Measurements from ENCODE around the gene GTSE1.

DNA sequence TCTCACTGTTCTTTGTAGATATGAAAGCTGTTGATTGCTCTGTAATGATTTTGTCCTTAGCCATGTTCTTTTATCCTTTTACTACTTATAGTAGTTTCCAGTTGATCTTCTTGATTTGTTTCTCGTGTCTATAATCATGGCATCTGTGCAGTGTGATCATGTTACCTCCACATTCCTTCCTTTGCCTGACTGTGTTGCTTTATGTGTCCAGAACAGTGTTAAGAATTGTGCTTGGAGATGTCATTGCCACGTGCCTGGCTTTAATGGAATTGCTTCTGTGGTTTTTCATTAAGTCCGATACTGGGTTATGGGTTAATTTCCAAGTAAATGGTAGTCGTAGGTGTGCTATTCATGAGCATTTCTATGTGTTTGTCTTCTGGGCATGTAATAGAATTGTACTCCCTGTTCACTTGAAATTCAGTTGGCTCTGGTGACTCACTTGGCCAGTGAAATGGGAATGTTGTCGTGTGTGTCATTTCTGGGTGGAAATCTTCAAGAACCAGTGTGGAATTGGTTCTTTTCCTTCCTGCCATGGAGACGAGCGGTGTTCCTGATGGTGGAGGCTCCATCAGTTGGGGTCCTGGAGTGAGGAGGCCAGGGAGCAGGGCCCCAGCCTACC, 6.8 kb downstream of the GTSE1 start:
- TF ChIP-seq CTCF (IDR thresholded peaks at IDR 0.05; ENCODE audit: insufficient read depth, low read length, poor library complexity, severe bottlenecking) (no peak), EZH2phosphoT487 (conservative IDR thresholded peaks at IDR 0.05; ENCODE audit: low read length) (no peak)

Data from SU-DHL-6 (cell line).